ENCODE measurements around the gene CHAD.

Gene CHAD

GRCh38 chr17:50426814-50427787 is 41.6 kb downstream of the CHAD start:
- TF ChIP-seq CTCF (IDR thresholded peaks at IDR 0.05): no peak
- Histone ChIP-seq H3K36me3 (no peaks in the 10 kb centered on the region), H3K9me3 (no peaks in the 10 kb centered on the region), H3K27me3 (no peaks in the 10 kb centered on the region), H3K27ac (peak overlapping the region; percentile 81 to 86), H3K4me3 (peak overlapping the region; percentile 69 to 89), H3K4me1 (peaks cover 0 to 38% (median 20%) of the 10 kb centered on the region in 4 donors)
- intact Hi-C loops (cut with DNase I; ENCODE audit: low total_unique reads): no loop called here
- DNase-seq: peak in 1 of 2 donors; percentile 27

- Histone ChIP-seq H3K9me3 (no peaks in the 10 kb centered on the region), H3K27ac (peak overlapping the region; percentile 81 to 86), H3K27me3 (no peaks in the 10 kb centered on the region), H3K4me3 (peak overlapping the region; percentile 69 to 89), H3K4me1 (peaks cover 0 to 38% (median 20%) of the 10 kb centered on the region in 4 donors), H3K36me3 (no peaks in the 10 kb centered on the region)
- TF ChIP-seq CTCF (IDR thresholded peaks at IDR 0.05): no peak
- DNase-seq: no peak
- intact Hi-C loops (cut with DNase I; ENCODE audit: low total_unique reads): no loop called here
Measured at GRCh38 chr17:50426472-50426782, 42.3 kb downstream of the CHAD start.

- intact Hi-C loops (cut with DNase I; ENCODE audit: low total_unique reads): no loop called here
- Histone ChIP-seq H3K9me3 (no peaks in the 10 kb centered on the region), H3K4me1 (peaks cover 0 to 38% (median 20%) of the 10 kb centered on the region in 4 donors), H3K27ac (peak within 1 kb of the TSS; percentile 81 to 86), H3K27me3 (no peaks in the 10 kb centered on the region), H3K36me3 (no peaks in the 10 kb centered on the region), H3K4me3 (peak within 1 kb of the TSS; percentile 69 to 89)
- peak; percentile 75 to 85 for DNase-seq
- no peak for TF ChIP-seq CTCF (IDR thresholded peaks at IDR 0.05)
Measured at GRCh38 chr17:50425682-50426471, 42.8 kb downstream of the CHAD start, which contains the start of gene ACSF2. ACSF2 (plus strand) TSS chr17:50426218; CDS start chr17:50426262, 44 bp downstream.

GRCh38 chr17:50424996-50425681 is 43.5 kb downstream of the CHAD start:
- intact Hi-C loops (cut with DNase I; ENCODE audit: low total_unique reads): no loop called here
- Histone ChIP-seq H3K4me1 (peaks cover 0 to 38% (median 20%) of the 10 kb centered on the region in 4 donors), H3K9me3 (no peaks in the 10 kb centered on the region), H3K27me3 (no peaks in the 10 kb centered on the region), H3K4me3 (peak overlapping the region; percentile 69 to 89), H3K36me3 (no peaks in the 10 kb centered on the region), H3K27ac (peak overlapping the region; percentile 81 to 86)
- no peak for TF ChIP-seq CTCF (IDR thresholded peaks at IDR 0.05)
- DNase-seq: no peak

GRCh38 chr17:50424246-50424995 is 44.3 kb downstream of the CHAD start:
- Histone ChIP-seq H3K4me3 (no peak overlapping the region), H3K27me3 (no peaks in the 10 kb centered on the region), H3K4me1 (peaks cover 0 to 38% (median 20%) of the 10 kb centered on the region in 4 donors), H3K36me3 (no peaks in the 10 kb centered on the region), H3K27ac (peak overlapping the region in 1 of 2 donors; percentile 7), H3K9me3 (no peaks in the 10 kb centered on the region)
- intact Hi-C loops (cut with DNase I; ENCODE audit: low total_unique reads): no loop called here
- DNase-seq: no peak
- TF ChIP-seq CTCF (IDR thresholded peaks at IDR 0.05): no peak

Data from tibial artery (tissue), 4 donors.